HL-60/S4 treated with retinoic acid at 250 ng/mL for 4 days and 3 days (cell line): ENCODE measurements around the gene ARHGEF39.

Experiments used
- in situ Hi-C: fragments of 300-500 bp; cut with MboI; formaldehyde crosslinking; loops from 2 replicates; pipeline ENCODE4 v1.7.0; 2022; ENCODE audit warnings: low sequenced_read_pairs

The ARHGEF39 gene

GRCh38 chr9:35679766-35680330 is 14.9 kb upstream of the ARHGEF39 start:
- in situ Hi-C loops = no loop called here

GRCh38 chr9:35679091-35679490 is 14.1 kb upstream of the ARHGEF39 start:
- in situ Hi-C loops = no loop called here

- in situ Hi-C loops = no loop called here
Measured at GRCh38 chr9:35675732-35676392, 10.9 kb upstream of the ARHGEF39 start.

- in situ Hi-C loops = no loop called here
Measured at GRCh38 chr9:35675204-35675603, 10.2 kb upstream of the ARHGEF39 start.

GRCh38 chr9:35674025-35674361 is 9.0 kb upstream of the ARHGEF39 start:
- in situ Hi-C loops = no loop called here

GRCh38 chr9:35673132-35674024 is 8.4 kb upstream of the ARHGEF39 start, which contains the start of gene CA9:
Gene CA9 (plus strand): TSS chr9:35673928. CDS start chr9:35673960, 32 bp downstream.
- in situ Hi-C loops = no loop called here

- in situ Hi-C loops = no loop called here
Measured at GRCh38 chr9:35669331-35670145, 4.5 kb upstream of the ARHGEF39 start.

- in situ Hi-C loops = no loop called here
Measured at GRCh38 chr9:35667939-35668338, 2.9 kb upstream of the ARHGEF39 start.

- in situ Hi-C loops = no loop called here
Measured at GRCh38 chr9:35666549-35666948, 1.6 kb upstream of the ARHGEF39 start.

GRCh38 chr9:35666045-35666444 is 1.1 kb upstream of the ARHGEF39 start:
- in situ Hi-C loops = no loop called here

- in situ Hi-C loops = no loop called here
Measured at GRCh38 chr9:35665471-35665818, 450 bp upstream of the ARHGEF39 start.

- in situ Hi-C loops = no loop called here
Measured at GRCh38 chr9:35662437-35662836, 2.6 kb downstream of the ARHGEF39 start.

GRCh38 chr9:35661756-35662350 is 3.1 kb downstream of the ARHGEF39 start:
- in situ Hi-C loops = no loop called here

GRCh38 chr9:35660966-35661415 is 4.0 kb downstream of the ARHGEF39 start:
- in situ Hi-C loops = no loop called here

GRCh38 chr9:35659340-35659739 is 5.7 kb downstream of the ARHGEF39 start:
- in situ Hi-C loops = no loop called here

GRCh38 chr9:35658968-35659220 is 6.1 kb downstream of the ARHGEF39 start:
- in situ Hi-C loops = no loop called here

GRCh38 chr9:35658137-35658967 is 6.6 kb downstream of the ARHGEF39 start, which contains the start of gene CCDC107:
Gene CCDC107 (plus strand): TSS chr9:35658292. CDS start chr9:35658380, 88 bp downstream.
- in situ Hi-C loops = no loop called here

GRCh38 chr9:35657546-35658136 is 7.4 kb downstream of the ARHGEF39 start, which contains the start of gene RMRP:
Gene RMRP (minus strand): TSS chr9:35658019.
- in situ Hi-C loops = no loop called here

- in situ Hi-C loops = no loop called here
Measured at GRCh38 chr9:35656831-35657545, 8.0 kb downstream of the ARHGEF39 start.
